Measurements from ENCODE around the gene ARHGEF39.
"Not testable (repeated sequence)": the region's sequence is repeated elsewhere in the genome, so short reads cannot be mapped to it uniquely, and the experiment has no call there.

Gene ARHGEF39

GRCh38 chr9:35649431-35650340 is 15.3 kb downstream of the ARHGEF39 start:
- DNase-seq = no peak

- DNase-seq = peak; percentile 41
Measured at GRCh38 chr9:35646533-35647265, 18.3 kb downstream of the ARHGEF39 start.

GRCh38 chr9:35646153-35646532 is 18.9 kb downstream of the ARHGEF39 start:
- no peak for DNase-seq

- not testable (repeated sequence) for DNase-seq
Measured at GRCh38 chr9:35645736-35646135, 19.3 kb downstream of the ARHGEF39 start.

- DNase-seq = no peak
Measured at GRCh38 chr9:35643046-35643445, 21.9 kb downstream of the ARHGEF39 start.

GRCh38 chr9:35641478-35641877 is 23.5 kb downstream of the ARHGEF39 start:
- not testable (repeated sequence) for DNase-seq

GRCh38 chr9:35640431-35640830 is 24.6 kb downstream of the ARHGEF39 start:
- not testable (repeated sequence) for DNase-seq

- no peak for DNase-seq
Measured at GRCh38 chr9:35639631-35640030, 25.4 kb downstream of the ARHGEF39 start.

GRCh38 chr9:35639225-35639624 is 25.8 kb downstream of the ARHGEF39 start:
- not testable (repeated sequence) for DNase-seq

GRCh38 chr9:35638751-35639150 is 26.2 kb downstream of the ARHGEF39 start:
- DNase-seq = not testable (repeated sequence)

GRCh38 chr9:35637427-35637955 is 27.5 kb downstream of the ARHGEF39 start:
- DNase-seq = not testable (repeated sequence)

- DNase-seq = not testable (repeated sequence)
Measured at GRCh38 chr9:35636877-35637246, 28.1 kb downstream of the ARHGEF39 start.

- DNase-seq = no peak
Measured at GRCh38 chr9:35636135-35636876, 28.7 kb downstream of the ARHGEF39 start.

GRCh38 chr9:35635730-35636129 is 29.3 kb downstream of the ARHGEF39 start:
- no peak for DNase-seq

GRCh38 chr9:35629597-35629996 is 35.4 kb downstream of the ARHGEF39 start:
- DNase-seq = no peak

- no peak for DNase-seq
Measured at GRCh38 chr9:35628389-35628991, 36.5 kb downstream of the ARHGEF39 start.

- DNase-seq = no peak
Measured at GRCh38 chr9:35627575-35627974, 37.4 kb downstream of the ARHGEF39 start.

- no peak for DNase-seq
Measured at GRCh38 chr9:35619800-35620158, 45.2 kb downstream of the ARHGEF39 start.

GRCh38 chr9:35618854-35619799 is 45.9 kb downstream of the ARHGEF39 start:
- DNase-seq = no peak

GRCh38 chr9:35618325-35618727 is 46.7 kb downstream of the ARHGEF39 start, which contains the start of gene CD72:
Gene CD72 (minus strand): TSS chr9:35618413. CDS start chr9:35618303, 110 bp downstream.
- DNase-seq = no peak

GRCh38 chr9:35617548-35617947 is 47.4 kb downstream of the ARHGEF39 start:
- DNase-seq = no peak
